Central memory CD8-positive, alpha-beta T cell (primary cell): ENCODE data around the gene LEPROT.

Experiments used
- ATAC-seq: fragments of 150-1000 bp; cut with Tn5 transposase; replicated peaks from 2 replicates; pipeline ENCODE4 v1.10.0; 2022; ENCODE audit warnings: mild to moderate bottlenecking, moderate FRiP score, moderate number of reproducible peaks; ENCODE audit not compliant: poor library complexity, severe bottlenecking; ENCODE audit errors: extremely low read depth
- DNase-seq, 2 donors: peaks; one replicate each; pipeline ENCODE4 v3.0.0; 2021; ENCODE audit warnings: low spot score in 2 of 2
- H3K27ac Mint-ChIP-seq: one replicate; pipeline ENCODE4 v1.8.0; 2022; ENCODE audit warnings: low read depth, mild to moderate bottlenecking, moderate library complexity, mixed read lengths
- H3K27me3 Mint-ChIP-seq: one replicate; pipeline ENCODE4 v1.8.0; 2022; ENCODE audit warnings: mixed read lengths
- H3K36me3 Mint-ChIP-seq: one replicate; pipeline ENCODE4 v1.8.0; 2022; ENCODE audit warnings: mild to moderate bottlenecking, moderate library complexity, mixed read lengths; ENCODE audit not compliant: insufficient read depth
- H3K4me1 Mint-ChIP-seq: one replicate; pipeline ENCODE4 v1.8.0; 2022; ENCODE audit warnings: mixed read lengths
- H3K4me3 Mint-ChIP-seq: one replicate; pipeline ENCODE4 v1.8.0; 2022; ENCODE audit warnings: mild to moderate bottlenecking, moderate library complexity, mixed read lengths
- H3K9me3 Mint-ChIP-seq: one replicate; pipeline ENCODE4 v1.8.0; 2022; ENCODE audit warnings: mixed read lengths

Gene LEPROT

GRCh38 chr1:65418522-65419185, 1.8 kb upstream of the LEPROT start:
- Mint-ChIP-seq H3K36me3 (peaks cover 5% of the 10 kb centered on the region), H3K4me1 (peaks cover 8% of the 10 kb centered on the region), H3K27ac (no peak overlapping the region), H3K27me3 (no peaks in the 10 kb centered on the region), H3K4me3 (no peak overlapping the region), H3K9me3 (no peaks in the 10 kb centered on the region)
- ATAC-seq (no peak), DNase-seq (no peak)

GRCh38 chr1:65419681-65420589, 533 bp upstream of the LEPROT start:
- H3K36me3 Mint-ChIP-seq: peaks cover 8% of the 10 kb centered on the region
- ATAC-seq (peak; percentile 93), DNase-seq (peak; percentile 98 to 99)
- no peaks in the 10 kb centered on the region for H3K9me3 Mint-ChIP-seq
- no peak overlapping the region for H3K4me3 Mint-ChIP-seq
- peaks cover 8% of the 10 kb centered on the region for H3K4me1 Mint-ChIP-seq
- no peak overlapping the region for H3K27ac Mint-ChIP-seq
- H3K27me3 Mint-ChIP-seq: no peaks in the 10 kb centered on the region

GRCh38 chr1:65421351-65422025, 1.0 kb downstream of the LEPROT start:
- DNase-seq (no peak), ATAC-seq (no peak)
- Mint-ChIP-seq H3K4me3 (no peak overlapping the region), H3K36me3 (peaks cover 14% of the 10 kb centered on the region), H3K4me1 (peaks cover 8% of the 10 kb centered on the region), H3K27ac (no peak overlapping the region), H3K9me3 (no peaks in the 10 kb centered on the region), H3K27me3 (no peaks in the 10 kb centered on the region)

GRCh38 chr1:65422241-65423203, 2.1 kb downstream of the LEPROT start:
- H3K4me3 Mint-ChIP-seq: no peak overlapping the region
- peaks cover 8% of the 10 kb centered on the region for H3K4me1 Mint-ChIP-seq
- no peaks in the 10 kb centered on the region for H3K27me3 Mint-ChIP-seq
- ATAC-seq (no peak), DNase-seq (no peak)
- no peak overlapping the region for H3K27ac Mint-ChIP-seq
- H3K9me3 Mint-ChIP-seq: no peaks in the 10 kb centered on the region
- peaks cover 19% of the 10 kb centered on the region for H3K36me3 Mint-ChIP-seq

- Mint-ChIP-seq H3K27me3 (no peaks in the 10 kb centered on the region), H3K36me3 (peaks cover 24% of the 10 kb centered on the region), H3K27ac (no peak overlapping the region), H3K9me3 (no peaks in the 10 kb centered on the region), H3K4me3 (no peak overlapping the region), H3K4me1 (peaks cover 8% of the 10 kb centered on the region)
- ATAC-seq (no peak), DNase-seq (no peak)
Observed at GRCh38 chr1:65423884-65424572, 3.6 kb downstream of the LEPROT start.

- DNase-seq (no peak), ATAC-seq (no peak)
- H3K4me1 Mint-ChIP-seq: peaks cover 7% of the 10 kb centered on the region
- no peaks in the 10 kb centered on the region for H3K9me3 Mint-ChIP-seq
- peaks cover 25% of the 10 kb centered on the region for H3K36me3 Mint-ChIP-seq
- no peak overlapping the region for H3K4me3 Mint-ChIP-seq
- H3K27ac Mint-ChIP-seq: no peak overlapping the region
- no peaks in the 10 kb centered on the region for H3K27me3 Mint-ChIP-seq
Observed at GRCh38 chr1:65424573-65424889, 4.1 kb downstream of the LEPROT start.

GRCh38 chr1:65425006-65425405, 4.5 kb downstream of the LEPROT start:
- H3K9me3 Mint-ChIP-seq: no peaks in the 10 kb centered on the region
- H3K4me1 Mint-ChIP-seq: peaks cover 5% of the 10 kb centered on the region
- H3K36me3 Mint-ChIP-seq: peaks cover 23% of the 10 kb centered on the region
- H3K27me3 Mint-ChIP-seq: no peaks in the 10 kb centered on the region
- DNase-seq (no peak), ATAC-seq (no peak)
- H3K27ac Mint-ChIP-seq: no peak overlapping the region
- H3K4me3 Mint-ChIP-seq: no peak overlapping the region

GRCh38 chr1:65425697-65426096, 5.2 kb downstream of the LEPROT start:
- H3K4me3 Mint-ChIP-seq: no peak overlapping the region
- H3K27me3 Mint-ChIP-seq: no peaks in the 10 kb centered on the region
- no peak for DNase-seq
- ATAC-seq: no peak
- no peak overlapping the region for H3K27ac Mint-ChIP-seq
- H3K36me3 Mint-ChIP-seq: peaks cover 20% of the 10 kb centered on the region
- H3K4me1 Mint-ChIP-seq: peaks cover 7% of the 10 kb centered on the region
- H3K9me3 Mint-ChIP-seq: no peaks in the 10 kb centered on the region

- ATAC-seq (no peak), DNase-seq (no peak)
- Mint-ChIP-seq H3K4me3 (no peak overlapping the region), H3K27me3 (no peaks in the 10 kb centered on the region), H3K4me1 (peaks cover 10% of the 10 kb centered on the region), H3K36me3 (peaks cover 26% of the 10 kb centered on the region), H3K27ac (no peak overlapping the region), H3K9me3 (no peaks in the 10 kb centered on the region)
Observed at GRCh38 chr1:65429078-65429477, 8.6 kb downstream of the LEPROT start.

GRCh38 chr1:65429806-65430205, 9.3 kb downstream of the LEPROT start:
- DNase-seq: no peak
- Mint-ChIP-seq H3K27ac (no peak overlapping the region), H3K4me1 (peaks cover 10% of the 10 kb centered on the region), H3K4me3 (no peak overlapping the region), H3K36me3 (peaks cover 24% of the 10 kb centered on the region), H3K27me3 (no peaks in the 10 kb centered on the region), H3K9me3 (no peaks in the 10 kb centered on the region)
- ATAC-seq: no peak

- DNase-seq: no peak
- Mint-ChIP-seq H3K4me3 (no peak overlapping the region), H3K27me3 (no peaks in the 10 kb centered on the region), H3K36me3 (peaks cover 20% of the 10 kb centered on the region), H3K9me3 (no peaks in the 10 kb centered on the region), H3K4me1 (peaks cover 10% of the 10 kb centered on the region), H3K27ac (no peak overlapping the region)
- no peak for ATAC-seq
Observed at GRCh38 chr1:65431111-65431705, 10.7 kb downstream of the LEPROT start.
